ENCODE measurements around the gene CD300H. TPM values are rescaled to one million over a fixed set of nuclear protein-coding genes. Genes with fewer than 3 reads are reported as not detected.

CD300H gene
- polyA plus RNA-seq, 3 donors: 57.9 to 148 (median 84.7) TPM

- peaks cover 0 to 20% (median 9%) of the 10 kb centered on the region in 3 donors for H3K27me3 Mint-ChIP-seq (ENCODE audit: low read depth in 3 of 3)
- WGBS (ENCODE audit: insufficient coverage): 100% methylated on average over 9 of the region's 10 CpGs
- peak overlapping the region; percentile 97 to 100 (median 99) for H3K27ac Mint-ChIP-seq
- no peak overlapping the region for H3K9ac ChIP-seq (ENCODE audit: insufficient read depth, low read length, poor library complexity, severe bottlenecking)
- H3K4me1 Mint-ChIP-seq: peaks cover 48% of the 10 kb centered on the region
- H3K9me3 Mint-ChIP-seq: peaks cover 14 to 29% (median 22%) of the 10 kb centered on the region in 7 donors
- no peaks in the 10 kb centered on the region for H3K27me3 ChIP-seq (ENCODE audit: control insufficient read depth in 2 of 2, insufficient read depth in 2 of 2, low read length in 2 of 2)
- H3K9me3 ChIP-seq (replicated peaks in 1 of 2; ENCODE audit: control insufficient read depth in 1 of 2, insufficient read depth in 1 of 2, low read length in 2 of 2): peaks cover 0 to 5% of the 10 kb centered on the region in 2 donors
- no peak overlapping the region for H3K4me2 ChIP-seq (replicated peaks; ENCODE audit: extremely low read depth, low read length, poor library complexity, severe bottlenecking)
- H3K4me3 ChIP-seq (replicated peaks in 1 of 3; ENCODE audit: low read depth in 2 of 3, low read length in 3 of 3): no peak overlapping the region
- no peak overlapping the region for H3K4me3 Mint-ChIP-seq
- H3K79me2 ChIP-seq (ENCODE audit: insufficient read depth, low read length): peaks cover 3% of the 10 kb centered on the region
- intact Hi-C loops (cut with micrococcal nuclease): loop anchor here (2.0 kb wide), 2 partner anchors 18 to 54 kb away; no protein-coding TSS in a partner anchor
- no peak for TF ChIP-seq CTCF (IDR thresholded peaks at IDR 0.05)
- peaks cover 28 to 44% of the 10 kb centered on the region in 2 donors for H3K4me1 ChIP-seq (ENCODE audit: control insufficient read depth in 1 of 2, insufficient read depth in 2 of 2, low read length in 2 of 2)
- H3K27ac ChIP-seq (ENCODE audit: low read depth in 1 of 2, low read length in 2 of 2): peak overlapping the region; percentile 77 to 97
- DNase-seq: peak in 1 of 3 donors; percentile 86
- no peaks in the 10 kb centered on the region for H4K20me1 ChIP-seq (ENCODE audit: insufficient read depth, low read length)
- no peaks in the 10 kb centered on the region for H3K36me3 ChIP-seq (replicated peaks in 1 of 2; ENCODE audit: control insufficient read depth in 1 of 2, insufficient read depth in 2 of 2, low read length in 2 of 2)
- no peak overlapping the region for H2AFZ ChIP-seq (ENCODE audit: insufficient read depth, low read depth, low read length, poor library complexity, severe bottlenecking)
- peaks cover 44 to 45% of the 10 kb centered on the region in 2 donors for H3K36me3 Mint-ChIP-seq
Measured at GRCh38 chr17:74514632-74515334, 52.5 kb downstream of the CD300H start.

GRCh38 chr17:74513987-74514631 is 53.2 kb downstream of the CD300H start:
- DNase-seq: peak; percentile 39 to 93 (median 84)
- H3K4me1 Mint-ChIP-seq: peaks cover 42% of the 10 kb centered on the region
- H3K27ac ChIP-seq (ENCODE audit: low read depth in 1 of 2, low read length in 2 of 2): peak overlapping the region; percentile 77 to 97
- H3K27me3 Mint-ChIP-seq (ENCODE audit: low read depth in 3 of 3): peaks cover 0 to 20% (median 9%) of the 10 kb centered on the region in 3 donors
- H3K4me1 ChIP-seq (ENCODE audit: control insufficient read depth in 1 of 2, insufficient read depth in 2 of 2, low read length in 2 of 2): peaks cover 21 to 37% of the 10 kb centered on the region in 2 donors
- H3K27me3 ChIP-seq (ENCODE audit: control insufficient read depth in 2 of 2, insufficient read depth in 2 of 2, low read length in 2 of 2): no peaks in the 10 kb centered on the region
- H2AFZ ChIP-seq (ENCODE audit: insufficient read depth, low read depth, low read length, poor library complexity, severe bottlenecking): no peak overlapping the region
- peaks cover 42 to 44% of the 10 kb centered on the region in 2 donors for H3K36me3 Mint-ChIP-seq
- H3K79me2 ChIP-seq (ENCODE audit: insufficient read depth, low read length): no peaks in the 10 kb centered on the region
- peak overlapping the region in 1 of 2 donors; percentile 0 for H3K4me3 Mint-ChIP-seq
- intact Hi-C loops (cut with micrococcal nuclease): loop anchor here (2.0 kb wide), 3 partner anchors 19 to 127 kb away; no protein-coding TSS in a partner anchor
- H3K9me3 Mint-ChIP-seq: peaks cover 14 to 25% (median 22%) of the 10 kb centered on the region in 7 donors
- no peak overlapping the region for H3K4me2 ChIP-seq (replicated peaks; ENCODE audit: extremely low read depth, low read length, poor library complexity, severe bottlenecking)
- no peak for TF ChIP-seq CTCF (IDR thresholded peaks at IDR 0.05)
- peaks cover 0 to 5% of the 10 kb centered on the region in 2 donors for H3K9me3 ChIP-seq (replicated peaks in 1 of 2; ENCODE audit: control insufficient read depth in 1 of 2, insufficient read depth in 1 of 2, low read length in 2 of 2)
- H3K27ac Mint-ChIP-seq: peak overlapping the region; percentile 97 to 100 (median 99)
- no peak overlapping the region for H3K9ac ChIP-seq (ENCODE audit: insufficient read depth, low read length, poor library complexity, severe bottlenecking)
- 76% methylated on average over 3 of the region's 3 CpGs for WGBS (ENCODE audit: insufficient coverage)
- H3K4me3 ChIP-seq (replicated peaks in 1 of 3; ENCODE audit: low read depth in 2 of 3, low read length in 3 of 3): no peak overlapping the region
- H4K20me1 ChIP-seq (ENCODE audit: insufficient read depth, low read length): no peaks in the 10 kb centered on the region
- no peaks in the 10 kb centered on the region for H3K36me3 ChIP-seq (replicated peaks in 1 of 2; ENCODE audit: control insufficient read depth in 1 of 2, insufficient read depth in 2 of 2, low read length in 2 of 2)
